GM19467 (cell line): ENCODE measurements around the gene CLPSL2.

Experiments used
- ATAC-seq: cut with Tn5 transposase; IDR thresholded peaks from one replicate; pipeline ENCODE4 v1.9.1; 2021; ENCODE audit warnings: mild to moderate bottlenecking, moderate library complexity; ENCODE audit not compliant: unreplicated experiment

CLPSL2 gene

DNA sequence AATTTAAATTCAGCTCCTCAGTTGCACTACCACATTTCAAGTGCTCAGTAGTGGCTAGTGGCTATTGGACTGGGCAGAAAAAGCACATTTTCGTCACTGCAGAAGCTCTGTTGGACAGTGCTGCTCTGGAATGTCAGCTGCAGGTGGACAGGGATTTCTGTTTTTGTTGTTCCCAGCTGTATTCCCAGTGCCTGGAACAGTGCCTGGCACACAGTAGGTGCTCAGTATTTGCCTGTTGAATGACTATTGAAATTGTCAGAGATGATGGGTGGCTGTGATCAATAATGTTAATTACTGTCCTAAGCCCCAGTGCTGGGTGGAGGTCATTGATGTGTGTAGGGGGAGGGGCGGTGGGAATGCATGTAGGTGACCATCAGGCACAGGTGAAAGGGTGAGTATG, 9.9 kb downstream of the CLPSL2 start:
- ATAC-seq, result no peak

GRCh38 chr6:35786810-35787209, 10.4 kb downstream of the CLPSL2 start:
- ATAC-seq, result no peak

DNA sequence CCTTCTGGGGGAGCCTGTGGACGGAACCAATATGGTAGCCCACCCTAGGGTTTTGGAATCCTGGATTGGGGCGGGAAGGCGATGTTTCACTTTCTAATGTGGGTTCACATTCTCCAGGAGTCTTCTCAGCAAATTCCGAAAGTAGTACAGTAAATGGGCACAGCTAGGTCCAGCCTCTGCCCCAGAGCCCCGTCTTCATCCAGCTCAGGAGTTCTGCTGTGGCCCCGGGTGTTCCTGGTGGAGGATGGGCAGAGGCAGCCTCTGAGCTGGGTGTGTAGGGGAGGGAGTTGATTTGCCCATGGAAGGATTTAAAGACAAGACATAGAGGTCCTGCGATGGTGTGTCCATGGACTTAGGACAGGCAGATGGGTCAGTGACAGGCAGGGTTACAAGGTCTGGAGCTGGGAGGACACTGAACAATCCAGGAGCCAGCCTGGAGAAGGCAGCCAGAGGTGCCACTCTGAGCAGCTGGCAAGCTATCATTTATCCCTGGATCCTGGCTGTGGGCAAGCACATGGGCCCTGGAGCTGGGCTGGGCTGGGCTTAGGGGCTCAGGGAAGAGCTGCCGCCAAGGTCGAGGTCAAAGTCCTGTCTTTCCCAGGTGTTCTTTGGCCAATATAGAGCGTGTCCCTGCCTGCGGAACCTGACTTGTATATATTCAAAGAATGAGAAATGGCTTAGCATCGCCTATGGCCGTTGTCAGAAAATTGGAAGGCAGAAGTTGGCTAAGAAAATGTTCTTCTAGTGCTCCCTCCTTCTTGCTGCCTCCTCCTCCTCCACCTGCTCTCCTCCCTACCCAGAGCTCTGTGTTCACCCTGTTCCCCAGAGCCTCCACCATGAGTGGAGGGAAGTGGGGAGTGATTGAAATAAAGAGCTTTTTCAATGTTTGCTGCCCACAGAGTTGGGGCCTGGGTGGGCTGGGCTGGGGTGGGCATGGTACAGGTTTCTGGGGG, 11.1 kb downstream of the CLPSL2 start:
- no peak for ATAC-seq

DNA sequence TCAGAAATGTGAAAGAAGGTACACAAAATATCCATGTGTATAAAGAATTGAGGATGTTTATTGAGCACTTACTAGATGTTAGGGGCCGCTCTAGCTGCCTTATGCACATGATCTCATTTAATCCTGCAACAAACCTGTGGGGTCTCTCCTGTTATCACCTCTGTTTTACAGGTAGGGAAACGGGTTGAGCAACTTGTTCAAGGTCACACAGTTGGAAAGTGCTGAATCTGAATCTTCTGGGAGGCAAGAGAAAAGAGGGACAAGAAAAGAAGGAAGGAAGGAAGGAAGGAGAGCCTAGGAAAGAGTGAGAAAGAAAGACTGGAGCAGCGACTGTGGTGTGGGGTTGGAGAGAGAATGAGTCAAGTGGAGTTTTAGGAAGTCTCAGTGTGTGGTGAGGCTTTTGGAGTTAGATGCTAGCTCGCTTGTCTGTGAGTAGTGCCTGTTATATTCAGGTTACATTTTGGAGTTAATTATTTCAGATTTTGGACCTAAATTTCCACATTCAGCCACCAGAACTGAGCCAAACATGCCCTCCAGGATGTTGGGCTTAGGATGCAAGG, 12.1 kb downstream of the CLPSL2 start:
- ATAC-seq, result no peak

DNA sequence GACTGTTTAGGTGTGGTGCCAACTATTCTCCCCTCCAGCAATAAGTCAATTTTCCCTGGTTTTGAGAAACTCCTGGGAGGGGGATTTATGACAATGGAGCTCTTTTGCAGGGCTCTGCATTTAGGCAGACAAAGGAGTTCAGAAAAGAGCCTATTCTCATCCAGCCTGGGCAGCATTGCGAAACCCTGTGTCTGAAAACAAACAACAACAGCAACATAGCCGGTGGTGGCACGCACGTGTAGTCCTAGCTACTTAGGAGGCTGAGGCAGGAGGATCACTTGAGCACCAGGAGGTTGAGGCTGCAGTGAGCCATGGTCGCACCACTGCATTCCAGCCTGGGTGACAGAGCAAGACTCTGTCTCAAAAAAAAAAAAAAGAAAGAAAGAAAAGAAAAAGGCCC, 14.3 kb downstream of the CLPSL2 start:
- ATAC-seq, result no peak

DNA sequence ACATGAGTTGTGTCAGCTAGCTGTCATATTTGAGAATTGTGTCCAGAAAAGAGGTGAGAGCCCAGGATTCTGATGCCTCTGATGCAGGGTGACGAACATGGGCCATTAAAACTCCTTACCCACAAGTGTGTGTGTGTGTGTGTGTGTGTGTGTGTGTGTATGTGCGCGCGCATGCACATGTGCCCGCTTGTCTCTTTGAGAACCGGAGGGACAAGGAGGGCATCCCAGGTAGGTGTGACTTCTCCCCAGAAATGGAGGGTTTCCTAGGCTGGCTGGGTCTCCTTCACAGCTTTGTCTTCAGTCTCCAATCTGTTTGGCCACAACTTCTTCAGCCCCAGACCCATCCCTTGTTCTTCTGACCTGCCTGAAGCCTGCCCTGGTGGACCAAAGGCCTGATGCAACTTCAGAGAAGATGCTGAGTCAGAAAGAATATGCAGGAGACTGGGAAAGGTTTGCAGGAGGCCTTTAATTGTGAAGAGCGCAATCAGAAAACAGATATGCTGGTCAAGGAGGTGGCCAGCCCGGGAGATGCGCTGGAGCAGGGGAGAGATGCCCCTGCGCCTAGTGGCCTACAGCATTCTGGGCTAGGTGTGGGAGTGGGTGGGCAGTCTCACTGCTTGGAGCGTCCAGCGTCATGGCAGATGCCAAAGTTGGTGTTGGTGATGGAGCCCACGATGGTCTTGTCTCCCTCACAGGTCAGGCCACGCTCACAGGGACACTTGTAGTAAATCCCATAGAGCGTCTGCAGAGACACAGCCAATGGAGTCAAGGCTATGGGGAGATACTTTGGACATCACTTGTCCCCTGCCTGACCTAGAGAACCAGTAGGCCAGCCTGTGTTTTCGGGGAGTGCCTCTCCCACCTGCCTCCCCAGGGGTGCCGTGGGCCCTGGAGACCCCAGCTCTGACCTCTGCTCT, 18.4 kb downstream of the CLPSL2 start:
- ATAC-seq, result no peak

DNA sequence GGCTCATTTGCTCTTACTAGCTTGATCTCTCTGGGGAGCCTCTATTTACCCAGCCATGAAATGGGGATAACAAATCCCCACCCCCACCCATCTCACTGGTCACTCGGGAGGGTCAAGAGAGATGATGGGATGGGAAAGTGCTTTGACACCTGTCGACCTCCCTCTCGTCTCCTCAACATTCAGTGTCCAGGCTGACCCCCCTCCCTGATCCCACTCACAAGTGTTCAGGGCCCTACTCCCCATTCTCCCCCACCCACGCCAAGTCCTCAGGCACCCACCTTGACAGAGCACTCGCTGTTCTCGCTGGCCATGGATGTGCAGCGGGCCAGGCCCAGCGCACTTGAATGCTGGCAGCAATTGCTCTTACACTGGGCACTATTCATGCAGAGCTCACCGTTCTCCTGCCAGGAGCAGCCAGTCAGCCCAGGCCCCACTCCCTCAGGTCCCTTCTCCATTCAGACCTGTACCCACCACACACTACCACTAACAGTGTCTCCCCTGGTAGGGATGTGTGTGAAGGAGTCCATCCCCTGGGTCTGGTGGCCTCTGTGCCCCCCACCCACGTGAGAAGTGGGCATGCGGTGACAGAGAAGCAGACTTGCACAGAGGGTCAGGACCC, 19.2 kb downstream of the CLPSL2 start:
- ATAC-seq, result no peak

DNA sequence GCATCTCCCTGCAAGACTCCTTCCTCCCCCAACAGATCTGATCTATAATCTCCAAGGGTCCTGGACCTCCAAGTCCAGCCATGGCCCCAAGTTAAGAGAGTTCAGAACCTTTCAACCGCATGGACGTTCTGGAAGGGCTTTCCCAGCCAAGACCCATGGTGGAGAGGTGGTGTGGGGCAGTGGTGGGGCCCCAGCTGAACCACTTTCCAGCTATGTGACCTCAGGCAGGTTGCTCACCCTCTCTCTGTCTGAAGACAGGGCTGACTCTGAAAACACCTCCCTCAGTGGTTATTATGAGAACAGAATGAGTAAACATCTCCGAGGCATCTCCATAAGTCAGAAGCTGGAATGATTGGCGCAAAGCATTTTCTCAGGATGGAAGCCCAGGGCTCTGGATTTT, 19.8 kb downstream of the CLPSL2 start:
- ATAC-seq, result no peak

GRCh38 chr6:35797837-35798526, 21.6 kb downstream of the CLPSL2 start:
- no peak for ATAC-seq

DNA sequence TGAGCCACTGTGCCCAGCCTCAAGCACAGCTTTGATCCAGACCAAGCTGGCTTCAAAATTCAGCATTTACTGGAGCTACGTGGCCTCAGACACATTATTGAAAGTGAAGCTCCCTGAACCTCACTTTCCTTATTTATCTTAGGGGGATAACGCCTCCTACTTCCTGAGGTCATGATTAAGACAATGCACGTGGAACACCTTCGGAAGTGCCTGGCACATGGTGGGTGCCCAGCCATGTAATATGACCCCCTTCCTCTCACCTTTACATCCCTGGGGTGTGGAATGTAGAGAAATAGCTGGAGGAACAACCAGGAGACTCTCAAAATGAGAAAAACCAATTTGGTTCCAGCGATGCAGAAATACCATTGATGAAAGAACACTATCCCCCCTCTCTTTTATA, 22.3 kb downstream of the CLPSL2 start:
- no peak for ATAC-seq

GRCh38 chr6:35801148-35801547, 24.8 kb downstream of the CLPSL2 start:
- no peak for ATAC-seq

- no peak for ATAC-seq
Observed at GRCh38 chr6:35804996-35805736, 28.8 kb downstream of the CLPSL2 start, which contains the start of gene LHFPL5. Gene LHFPL5, plus strand, starts transcription at chr6:35805352. Its CDS starts 319 bp downstream, at chr6:35805671.

- ATAC-seq, result no peak
Observed at GRCh38 chr6:35808688-35809087, 32.3 kb downstream of the CLPSL2 start.

- no peak for ATAC-seq
Observed at GRCh38 chr6:35809809-35810208, 33.4 kb downstream of the CLPSL2 start.

DNA sequence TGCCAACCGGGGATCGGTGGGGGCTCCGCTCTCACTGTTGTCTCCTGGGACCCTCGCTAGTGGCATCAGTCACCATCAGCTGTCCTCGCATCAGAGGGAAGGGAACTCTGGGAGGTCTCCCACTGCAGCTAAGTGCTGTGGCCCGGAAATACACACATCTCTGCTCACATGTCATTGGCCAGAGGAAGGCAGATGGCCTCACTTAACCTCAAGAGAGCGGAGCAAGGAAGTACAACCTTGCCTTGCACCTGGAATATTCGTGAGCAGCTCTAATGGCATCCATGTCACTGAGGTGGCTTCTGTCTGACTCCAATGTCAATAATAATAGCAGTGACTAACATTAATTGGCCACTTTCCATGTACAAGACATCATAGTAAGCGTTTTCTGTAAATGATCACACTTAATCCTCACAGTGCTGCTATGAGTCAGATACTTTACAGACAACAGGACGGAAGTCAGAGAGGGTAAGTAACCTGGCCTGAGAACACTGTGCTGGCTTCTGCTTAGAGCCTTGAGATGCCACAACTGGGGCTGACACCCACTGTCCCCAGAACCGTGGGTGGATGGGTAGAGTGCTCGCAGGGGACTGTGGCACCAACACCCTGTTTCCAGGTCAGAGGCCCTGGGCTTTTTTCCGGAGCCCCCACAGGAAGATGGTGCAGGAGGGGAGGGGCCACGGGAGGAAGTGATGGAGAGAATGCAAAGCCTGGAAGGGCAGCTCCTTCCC, 34.7 kb downstream of the CLPSL2 start:
- ATAC-seq, result no peak

GRCh38 chr6:35811699-35811995, 35.2 kb downstream of the CLPSL2 start:
- ATAC-seq, result no peak

- ATAC-seq, result no peak
Observed at GRCh38 chr6:35817515-35817914, 41.1 kb downstream of the CLPSL2 start.

DNA sequence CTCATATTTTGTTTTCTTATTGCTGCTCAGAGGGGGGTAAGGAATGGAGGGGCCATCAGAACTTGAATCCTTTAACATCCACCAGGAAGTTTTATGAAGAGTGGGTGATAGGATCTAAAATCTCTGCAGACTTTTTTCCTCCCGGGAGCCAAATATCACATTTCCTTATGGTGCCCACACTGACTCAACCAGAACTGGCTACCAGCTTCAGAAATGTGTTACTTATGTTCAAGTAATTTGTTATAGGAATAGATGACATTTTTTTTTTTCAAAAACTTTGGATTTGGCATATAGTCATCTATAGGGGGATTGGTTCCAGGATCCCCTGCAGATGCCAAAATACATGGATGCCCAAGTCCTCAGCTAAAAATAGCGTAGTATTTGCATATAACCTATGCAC, 47.2 kb downstream of the CLPSL2 start:
- ATAC-seq, result no peak

- ATAC-seq, result no peak
Observed at GRCh38 chr6:35824552-35825192, 48.3 kb downstream of the CLPSL2 start.
